GM12873 (cell line): ENCODE data around the gene SLC52A1.

Source experiments
- CTCF ChIP-seq: IDR thresholded peaks from 2 replicates; pipeline ENCODE4 v1.5.1; 2012; ENCODE audit warnings: low read depth, mild to moderate bottlenecking, moderate library complexity, low read length, control low read depth; ENCODE audit not compliant: insufficient read depth; ENCODE audit errors: missing control alignments

Gene SLC52A1

DNA sequence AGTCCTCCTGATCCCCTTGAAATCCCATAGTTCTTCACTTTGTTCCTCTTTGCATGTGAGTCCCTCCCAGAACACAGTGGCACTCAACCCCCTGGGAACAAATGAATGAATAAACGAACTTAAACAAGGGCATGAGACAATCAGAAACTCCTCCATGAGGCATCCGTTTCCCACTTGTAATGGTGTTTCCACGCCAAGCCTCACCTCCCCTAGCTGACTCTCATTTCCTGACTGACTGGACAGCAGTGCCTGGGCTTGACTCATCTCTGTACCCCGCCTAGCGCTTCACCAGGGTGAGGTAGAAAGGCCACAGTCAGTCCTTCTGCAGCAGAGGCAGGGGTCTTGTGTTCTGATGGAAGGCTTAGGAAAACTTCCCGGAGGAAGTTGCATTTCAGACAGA lies 23.3 kb downstream of the SLC52A1 start:
- no peak for TF ChIP-seq CTCF

- no peak for TF ChIP-seq CTCF
Measured at GRCh38 chr17:5003214-5003867, 31.9 kb downstream of the SLC52A1 start.

- TF ChIP-seq CTCF, result no peak
Measured at GRCh38 chr17:5002121-5002788, 33.0 kb downstream of the SLC52A1 start.

DNA sequence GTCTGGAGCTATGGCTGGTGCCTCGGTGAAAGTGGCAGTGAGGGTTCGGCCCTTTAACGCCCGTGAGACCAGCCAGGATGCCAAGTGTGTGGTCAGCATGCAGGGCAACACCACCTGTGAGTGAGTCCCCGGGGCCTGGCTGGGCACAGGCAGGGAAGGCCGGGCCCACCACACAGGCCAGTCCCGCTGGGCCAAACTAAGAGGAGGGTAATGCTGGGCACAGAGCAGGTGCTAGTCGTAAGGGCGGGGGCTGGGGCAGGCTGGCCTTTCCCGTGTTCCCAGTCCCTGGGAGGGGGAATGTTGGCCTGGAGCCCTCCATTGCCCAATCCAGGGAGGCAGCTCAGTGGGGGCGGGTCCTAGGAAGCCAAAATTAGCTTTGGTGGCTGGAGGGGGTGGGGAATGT lies 35.0 kb downstream of the SLC52A1 start:
- TF ChIP-seq CTCF, result no peak

- TF ChIP-seq CTCF, result no peak
Measured at GRCh38 chr17:4999430-5000093, 35.7 kb downstream of the SLC52A1 start.

DNA sequence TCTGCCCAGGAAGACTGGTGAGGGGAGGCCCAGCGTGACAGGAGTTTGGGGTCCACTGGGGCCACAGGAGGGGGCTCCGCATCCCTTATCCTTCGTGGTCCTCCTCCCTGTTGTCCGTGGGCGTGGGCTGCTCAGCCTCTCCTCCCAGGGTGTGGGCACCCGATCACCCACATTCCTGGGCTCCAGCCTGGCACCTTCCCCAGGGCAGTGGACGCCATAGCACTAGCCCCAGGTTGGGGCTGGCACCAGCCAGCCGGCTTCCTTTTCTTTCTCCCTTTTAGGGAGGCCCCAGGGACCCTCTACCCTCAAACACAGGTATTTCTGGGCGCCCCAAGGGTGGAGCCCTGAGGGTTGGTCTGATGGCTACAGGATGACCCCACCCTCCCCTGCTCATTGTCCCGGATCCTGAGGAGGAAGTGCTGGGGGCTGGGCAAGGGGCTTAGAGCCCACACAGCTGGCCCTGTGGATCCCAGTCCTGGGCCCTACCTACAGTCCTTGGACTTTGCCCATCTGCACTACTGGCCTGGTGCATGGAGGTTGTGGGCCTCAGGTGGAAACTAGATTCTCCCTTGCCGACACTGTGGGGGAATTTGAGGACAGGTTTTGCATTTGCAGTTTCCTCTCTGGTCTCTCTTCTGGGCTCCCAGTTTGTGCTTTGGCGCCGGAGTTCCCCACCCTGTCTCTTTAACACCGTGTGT lies 36.3 kb downstream of the SLC52A1 start:
- no peak for TF ChIP-seq CTCF
